ENCODE data around the gene GPR137B. TPM values are rescaled to one million over a fixed set of nuclear protein-coding genes. Genes with fewer than 3 reads are reported as not detected.

The GPR137B gene
- total and polyA plus RNA-seq, 2 donors (not counting 1 experiment from before 2014, with no cell fraction given): 12.9 to 13.6 TPM

- Histone ChIP-seq H3K9ac (ENCODE audit: insufficient read depth, low read length) (no peak overlapping the region), H3K27me3 (ENCODE audit: control insufficient read depth, insufficient read depth, low read length) (no peaks in the 10 kb centered on the region), H3K79me2 (ENCODE audit: control insufficient read depth, insufficient read depth, low read length) (no peaks in the 10 kb centered on the region), H3K4me2 (ENCODE audit: extremely low read depth, insufficient read depth, low read length) (no peak overlapping the region), H3K27ac (ENCODE audit: insufficient read depth, low read length) (no peak overlapping the region), H3K4me1 (ENCODE audit: control insufficient read depth, extremely low read depth, insufficient read depth, low read length) (peaks cover 2% of the 10 kb centered on the region), H2AFZ (ENCODE audit: low read length) (no peak overlapping the region), H3K9me3 (ENCODE audit: control insufficient read depth, insufficient read depth, low read depth, low read length) (no peaks in the 10 kb centered on the region), H3K4me3 (replicated peaks in 1 of 4; ENCODE audit: control extremely low read depth in 1 of 4, insufficient read depth in 1 of 4, low read depth in 3 of 4, low read length in 4 of 4) (no peak overlapping the region), H4K20me1 (ENCODE audit: control insufficient read depth, extremely low read depth, insufficient read depth, low read length) (no peaks in the 10 kb centered on the region), H3K36me3 (ENCODE audit: control insufficient read depth, insufficient read depth, low read length) (no peaks in the 10 kb centered on the region)
- DNase-seq (ENCODE audit: low read depth in 2 of 2): peak; percentile 15 to 83
- no peak for TF ChIP-seq EZH2 (IDR thresholded peaks at IDR 0.05; ENCODE audit: low read length, missing control alignments)
- TF ChIP-seq CTCF (conservative IDR thresholded peaks at IDR 0.05 in 1 of 2, IDR thresholded peaks at IDR 0.05 in 1 of 2; ENCODE audit: low read depth in 1 of 2, low read length in 2 of 2): no peak
These were observed 26.5 kb downstream of the GPR137B start for GRCh38 chr1:236168716-236169429.

DNA sequence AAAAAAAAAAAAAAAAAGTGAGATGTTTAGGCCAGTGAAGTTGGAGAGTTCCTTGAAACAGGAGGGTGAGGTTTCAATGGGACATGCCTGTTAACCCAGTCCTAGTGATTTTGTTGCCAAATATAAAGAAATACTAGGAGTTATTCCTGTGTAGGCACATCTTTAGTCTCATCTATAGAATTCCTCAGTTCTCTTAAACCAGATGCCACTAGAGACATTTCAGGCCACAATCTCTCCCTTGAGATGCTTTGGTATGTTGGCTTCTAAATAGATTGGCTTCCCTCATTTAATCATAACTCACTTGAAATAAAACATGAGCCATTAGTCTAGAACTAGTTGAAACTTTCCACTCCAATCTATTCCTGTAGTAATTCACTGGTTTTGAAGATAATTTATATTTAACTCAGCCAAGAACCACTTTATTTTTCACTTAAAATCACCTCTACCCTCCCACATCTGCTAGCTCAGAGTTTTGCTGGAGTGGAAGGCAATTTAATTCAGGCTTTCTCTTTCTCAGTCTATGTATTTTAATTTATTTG is 29.8 kb downstream of the GPR137B start:
- Histone ChIP-seq H2AFZ (ENCODE audit: low read length) (no peak overlapping the region), H3K36me3 (ENCODE audit: control insufficient read depth, insufficient read depth, low read length) (no peaks in the 10 kb centered on the region), H3K27me3 (ENCODE audit: control insufficient read depth, insufficient read depth, low read length) (no peaks in the 10 kb centered on the region), H3K4me1 (ENCODE audit: control insufficient read depth, extremely low read depth, insufficient read depth, low read length) (peaks cover 2% of the 10 kb centered on the region), H3K27ac (ENCODE audit: insufficient read depth, low read length) (no peak overlapping the region), H3K4me3 (replicated peaks in 1 of 4; ENCODE audit: control extremely low read depth in 1 of 4, insufficient read depth in 1 of 4, low read depth in 3 of 4, low read length in 4 of 4) (no peak overlapping the region), H3K79me2 (ENCODE audit: control insufficient read depth, insufficient read depth, low read length) (no peaks in the 10 kb centered on the region), H3K9ac (ENCODE audit: insufficient read depth, low read length) (no peak overlapping the region), H3K4me2 (ENCODE audit: extremely low read depth, insufficient read depth, low read length) (no peak overlapping the region), H3K9me3 (ENCODE audit: control insufficient read depth, insufficient read depth, low read depth, low read length) (no peaks in the 10 kb centered on the region), H4K20me1 (ENCODE audit: control insufficient read depth, extremely low read depth, insufficient read depth, low read length) (no peaks in the 10 kb centered on the region)
- no peak for DNase-seq (ENCODE audit: low read depth in 2 of 2)
- TF ChIP-seq EZH2 (IDR thresholded peaks at IDR 0.05; ENCODE audit: low read length, missing control alignments): no peak
- TF ChIP-seq CTCF (conservative IDR thresholded peaks at IDR 0.05 in 1 of 2, IDR thresholded peaks at IDR 0.05 in 1 of 2; ENCODE audit: low read depth in 1 of 2, low read length in 2 of 2): no peak

DNA sequence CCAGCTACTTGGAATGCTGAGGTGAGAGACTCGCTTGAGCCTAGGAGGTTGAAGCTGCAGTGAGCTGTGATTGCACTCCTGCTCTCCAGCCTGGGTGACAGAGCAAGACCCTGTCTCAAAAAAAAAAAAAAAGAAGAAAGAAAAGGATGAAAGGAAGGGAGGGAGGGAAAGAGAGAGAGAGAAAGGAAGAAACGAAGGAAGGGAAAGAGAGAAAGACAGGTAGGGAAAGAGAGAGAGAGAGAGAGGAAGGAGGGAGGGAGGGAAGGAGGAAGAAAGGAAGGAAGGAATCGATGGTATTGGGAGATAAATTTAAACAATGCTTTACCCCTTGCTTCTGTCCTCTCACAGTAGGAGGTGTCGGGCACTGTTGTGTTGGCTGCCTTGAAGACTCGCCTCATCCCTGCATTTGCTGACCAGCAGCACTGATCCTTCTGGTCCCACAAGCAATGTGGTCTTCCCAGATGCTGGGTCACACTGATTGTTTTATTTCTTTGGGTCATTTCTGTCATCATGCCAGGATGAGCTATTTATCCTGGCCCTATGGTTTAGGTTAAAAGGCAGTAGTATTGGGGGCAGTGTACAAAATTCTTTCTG is 30.9 kb downstream of the GPR137B start:
- no peak for TF ChIP-seq CTCF (conservative IDR thresholded peaks at IDR 0.05 in 1 of 2, IDR thresholded peaks at IDR 0.05 in 1 of 2; ENCODE audit: low read depth in 1 of 2, low read length in 2 of 2)
- no peak for TF ChIP-seq EZH2 (IDR thresholded peaks at IDR 0.05; ENCODE audit: low read length, missing control alignments)
- Histone ChIP-seq H2AFZ (ENCODE audit: low read length) (no peak overlapping the region), H3K4me2 (ENCODE audit: extremely low read depth, insufficient read depth, low read length) (no peak overlapping the region), H3K4me1 (ENCODE audit: control insufficient read depth, extremely low read depth, insufficient read depth, low read length) (peaks cover 2% of the 10 kb centered on the region), H3K9ac (ENCODE audit: insufficient read depth, low read length) (no peak overlapping the region), H4K20me1 (ENCODE audit: control insufficient read depth, extremely low read depth, insufficient read depth, low read length) (no peaks in the 10 kb centered on the region), H3K4me3 (replicated peaks in 1 of 4; ENCODE audit: control extremely low read depth in 1 of 4, insufficient read depth in 1 of 4, low read depth in 3 of 4, low read length in 4 of 4) (no peak overlapping the region), H3K79me2 (ENCODE audit: control insufficient read depth, insufficient read depth, low read length) (no peaks in the 10 kb centered on the region), H3K27ac (ENCODE audit: insufficient read depth, low read length) (no peak overlapping the region), H3K27me3 (ENCODE audit: control insufficient read depth, insufficient read depth, low read length) (no peaks in the 10 kb centered on the region), H3K36me3 (ENCODE audit: control insufficient read depth, insufficient read depth, low read length) (no peaks in the 10 kb centered on the region), H3K9me3 (ENCODE audit: control insufficient read depth, insufficient read depth, low read depth, low read length) (no peaks in the 10 kb centered on the region)
- DNase-seq (ENCODE audit: low read depth in 2 of 2): no peak

Data from fibroblast of lung (primary cell).